Measurements from ENCODE around the gene EARS2. TPM values are rescaled to one million over a fixed set of nuclear protein-coding genes. Genes with fewer than 3 reads are reported as not detected.
"Not testable (repeated sequence)": the region's sequence is repeated elsewhere in the genome, so short reads cannot be mapped to it uniquely, and the experiment has no call there.

EARS2 gene
- total RNA-seq, 1 donor: 32.6 TPM

DNA sequence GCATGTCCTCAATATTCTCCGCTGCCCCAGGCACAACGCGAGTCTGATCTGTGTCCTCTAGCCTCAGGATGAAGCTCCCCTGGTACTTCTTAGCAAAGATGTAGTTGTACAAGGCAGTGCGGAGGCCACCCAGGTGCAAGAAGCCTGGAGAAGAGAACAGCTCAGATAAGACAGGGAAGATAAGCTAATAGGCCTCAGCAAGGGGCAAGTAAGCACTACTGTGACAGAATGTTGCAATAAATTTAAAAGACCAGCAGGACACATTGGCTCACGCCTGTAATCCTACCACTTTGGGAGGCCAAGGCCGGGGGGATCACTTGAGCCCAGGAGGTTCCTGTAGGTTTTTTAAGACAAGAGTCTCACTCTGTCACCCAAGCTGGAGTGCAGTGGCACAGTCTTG is 5.0 kb downstream of the EARS2 start:
- Histone ChIP-seq H3K79me2 (ENCODE audit: insufficient read depth, low read length) (peaks cover 21% of the 10 kb centered on the region), H4K20me1 (ENCODE audit: insufficient read depth, low read length) (no peaks in the 10 kb centered on the region), H3K4me2 (ENCODE audit: insufficient read depth, low read length) (no peak overlapping the region), H3K4me1 (ENCODE audit: insufficient read depth, low read length) (peaks cover 4% of the 10 kb centered on the region), H3K27ac (ENCODE audit: low read depth, low read length) (no peak overlapping the region), H3K4me3 (ENCODE audit: insufficient read depth, low read length) (no peak overlapping the region), H3K27me3 (ENCODE audit: insufficient read depth, low read length) (no peaks in the 10 kb centered on the region), H3K9me3 (ENCODE audit: low read depth, low read length) (no peaks in the 10 kb centered on the region), H2AFZ (ENCODE audit: low read length) (no peak overlapping the region), H3K36me3 (ENCODE audit: insufficient read depth, low read length) (peaks cover 44% of the 10 kb centered on the region)
- DNase-seq (ENCODE audit: insufficient read length, low spot score, missing footprints): no peak
- TF ChIP-seq, protein P1, sequence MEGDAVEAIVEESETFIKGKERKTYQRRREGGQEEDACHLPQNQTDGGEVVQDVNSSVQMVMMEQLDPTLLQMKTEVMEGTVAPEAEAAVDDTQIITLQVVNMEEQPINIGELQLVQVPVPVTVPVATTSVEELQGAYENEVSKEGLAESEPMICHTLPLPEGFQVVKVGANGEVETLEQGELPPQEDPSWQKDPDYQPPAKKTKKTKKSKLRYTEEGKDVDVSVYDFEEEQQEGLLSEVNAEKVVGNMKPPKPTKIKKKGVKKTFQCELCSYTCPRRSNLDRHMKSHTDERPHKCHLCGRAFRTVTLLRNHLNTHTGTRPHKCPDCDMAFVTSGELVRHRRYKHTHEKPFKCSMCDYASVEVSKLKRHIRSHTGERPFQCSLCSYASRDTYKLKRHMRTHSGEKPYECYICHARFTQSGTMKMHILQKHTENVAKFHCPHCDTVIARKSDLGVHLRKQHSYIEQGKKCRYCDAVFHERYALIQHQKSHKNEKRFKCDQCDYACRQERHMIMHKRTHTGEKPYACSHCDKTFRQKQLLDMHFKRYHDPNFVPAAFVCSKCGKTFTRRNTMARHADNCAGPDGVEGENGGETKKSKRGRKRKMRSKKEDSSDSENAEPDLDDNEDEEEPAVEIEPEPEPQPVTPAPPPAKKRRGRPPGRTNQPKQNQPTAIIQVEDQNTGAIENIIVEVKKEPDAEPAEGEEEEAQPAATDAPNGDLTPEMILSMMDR (IDR thresholded peaks at IDR 0.05; ENCODE audit: extremely low read depth, low read depth, low read length): no peak

DNA sequence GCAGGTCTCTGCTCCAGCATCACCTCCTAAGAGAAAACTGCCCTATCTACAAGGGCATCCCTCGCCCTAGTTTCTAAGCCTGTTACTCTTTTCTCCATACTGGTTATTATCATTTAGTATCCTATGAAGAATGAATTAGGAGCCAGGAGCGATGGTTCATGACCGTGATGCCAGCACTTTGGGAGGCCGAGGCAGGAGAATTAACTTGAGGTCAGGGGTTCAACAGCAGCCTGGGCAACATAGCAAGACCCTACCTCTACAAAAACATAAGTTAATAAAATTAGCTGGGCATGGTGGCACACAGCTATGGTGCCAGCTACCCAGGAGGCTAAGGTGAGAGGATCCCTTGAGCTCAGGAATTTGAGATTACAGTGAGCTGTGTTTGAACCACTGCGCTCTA is 7.2 kb downstream of the EARS2 start:
- H3K27ac ChIP-seq (ENCODE audit: low read depth, low read length): no peak overlapping the region
- no peaks in the 10 kb centered on the region for H3K4me1 ChIP-seq (ENCODE audit: insufficient read depth, low read length)
- H3K36me3 ChIP-seq (ENCODE audit: insufficient read depth, low read length): peaks cover 58% of the 10 kb centered on the region
- H2AFZ ChIP-seq (ENCODE audit: low read length): no peak overlapping the region
- TF ChIP-seq, protein P1 (IDR thresholded peaks at IDR 0.05; ENCODE audit: extremely low read depth, low read depth, low read length): no peak
- H3K9me3 ChIP-seq (ENCODE audit: low read depth, low read length): no peaks in the 10 kb centered on the region
- H3K4me3 ChIP-seq (ENCODE audit: insufficient read depth, low read length): no peak overlapping the region
- no peak for DNase-seq (ENCODE audit: insufficient read length, low spot score, missing footprints)
- peaks cover 4% of the 10 kb centered on the region for H3K79me2 ChIP-seq (ENCODE audit: insufficient read depth, low read length)
- no peaks in the 10 kb centered on the region for H3K27me3 ChIP-seq (ENCODE audit: insufficient read depth, low read length)
- no peaks in the 10 kb centered on the region for H4K20me1 ChIP-seq (ENCODE audit: insufficient read depth, low read length)
- H3K4me2 ChIP-seq (ENCODE audit: insufficient read depth, low read length): no peak overlapping the region

DNA sequence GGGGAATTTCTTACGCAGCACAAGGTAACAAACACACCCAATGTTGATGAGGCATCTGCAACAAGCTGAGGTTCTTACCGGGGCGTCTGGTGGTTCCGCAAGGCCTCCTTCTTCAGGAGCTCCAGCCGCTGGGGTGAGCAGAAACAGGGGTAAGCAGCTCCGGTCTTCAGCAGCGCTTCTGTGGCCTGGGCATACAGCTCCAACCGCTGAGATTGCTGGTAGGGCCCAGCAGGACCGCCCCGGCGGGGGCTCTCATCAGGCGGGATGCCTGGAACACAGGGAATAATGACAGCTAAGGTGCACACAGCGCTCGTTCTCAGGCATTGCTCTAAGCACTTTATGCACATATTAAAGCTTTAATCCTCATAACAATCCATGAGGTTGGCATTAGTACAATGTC is 12.7 kb downstream of the EARS2 start:
- H3K9me3 ChIP-seq (ENCODE audit: low read depth, low read length): no peaks in the 10 kb centered on the region
- H3K27me3 ChIP-seq (ENCODE audit: insufficient read depth, low read length): no peaks in the 10 kb centered on the region
- TF ChIP-seq, protein P1 (IDR thresholded peaks at IDR 0.05; ENCODE audit: extremely low read depth, low read depth, low read length): no peak
- no peak overlapping the region for H2AFZ ChIP-seq (ENCODE audit: low read length)
- H3K4me2 ChIP-seq (ENCODE audit: insufficient read depth, low read length): no peak overlapping the region
- no peaks in the 10 kb centered on the region for H4K20me1 ChIP-seq (ENCODE audit: insufficient read depth, low read length)
- H3K79me2 ChIP-seq (ENCODE audit: insufficient read depth, low read length): no peaks in the 10 kb centered on the region
- H3K27ac ChIP-seq (ENCODE audit: low read depth, low read length): no peak overlapping the region
- H3K36me3 ChIP-seq (ENCODE audit: insufficient read depth, low read length): peaks cover 62% of the 10 kb centered on the region
- H3K4me3 ChIP-seq (ENCODE audit: insufficient read depth, low read length): no peak overlapping the region
- no peaks in the 10 kb centered on the region for H3K4me1 ChIP-seq (ENCODE audit: insufficient read depth, low read length)
- no peak for DNase-seq (ENCODE audit: insufficient read length, low spot score, missing footprints)

- H3K4me2 ChIP-seq (ENCODE audit: insufficient read depth, low read length); H4K20me1 ChIP-seq (ENCODE audit: insufficient read depth, low read length); H3K79me2 ChIP-seq (ENCODE audit: insufficient read depth, low read length); H3K27ac ChIP-seq (ENCODE audit: low read depth, low read length); H3K9me3 ChIP-seq (ENCODE audit: low read depth, low read length); H3K27me3 ChIP-seq (ENCODE audit: insufficient read depth, low read length); DNase-seq (ENCODE audit: insufficient read length, low spot score, missing footprints); H2AFZ ChIP-seq (ENCODE audit: low read length); H3K4me3 ChIP-seq (ENCODE audit: insufficient read depth, low read length): not testable (repeated sequence)
- Histone ChIP-seq H3K36me3 (ENCODE audit: insufficient read depth, low read length) (peaks cover 44% of the 10 kb centered on the region), H3K4me1 (ENCODE audit: insufficient read depth, low read length) (peaks cover 14% of the 10 kb centered on the region)
These were observed 16.4 kb downstream of the EARS2 start for GRCh38 chr16:23540817-23541178.
